ENCODE results near the gene CCDC33. TPM values are rescaled to one million over a fixed set of nuclear protein-coding genes. Genes with fewer than 3 reads are reported as not detected.

CCDC33 gene
- total RNA-seq, result 1.4 TPM
- 0.39 TPM for polyA plus RNA-seq
- long read RNA-seq, donor 1, result 0 reads
- long read RNA-seq, donor 2, result 0 reads
- long read RNA-seq, donor 3, result 0 reads
- long read RNA-seq, donor 4, result 0 reads
- long read RNA-seq, donor 5, partial matches to known transcripts, result 0 of 1 reads
- long read RNA-seq, donor 5, other reads (novel, unspliced or antisense), result 0 of 1 reads
- long read RNA-seq, donor 6, partial matches to known transcripts, result 0 of 1 reads
- long read RNA-seq, donor 6, other reads (novel, unspliced or antisense), result 0 of 1 reads
- long read RNA-seq, donor 7, result 0 reads
- long read RNA-seq, donor 8, result 0 reads
- long read RNA-seq, donor 9, result 0 reads
- long read RNA-seq, donor 10, partial matches to known transcripts, result 0 of 1 reads
- long read RNA-seq, donor 10, other reads (novel, unspliced or antisense), result 0 of 1 reads

DNA sequence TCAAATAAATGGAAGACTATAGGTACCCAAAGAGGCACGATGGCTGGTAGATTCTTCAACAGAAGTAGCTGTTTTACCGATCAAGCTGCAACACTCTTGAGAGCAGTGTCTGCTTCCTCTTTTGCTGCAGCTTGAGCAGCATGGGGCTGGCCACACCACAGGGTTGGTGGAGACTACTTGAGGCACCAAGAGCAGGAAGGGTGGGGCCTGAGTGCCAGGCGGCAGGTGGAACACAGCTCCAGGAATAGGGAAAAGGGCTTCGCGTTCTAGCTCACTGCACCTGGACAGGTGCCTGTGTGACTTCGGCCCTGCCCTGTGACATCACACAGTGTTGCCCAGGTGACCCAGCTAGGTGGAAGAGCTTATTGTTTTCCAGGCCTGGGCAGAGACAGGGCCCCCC is at the start of gene CCDC33:
Gene CCDC33 (plus strand): TSS at position 365 of the 400 bp plus-strand sequence. CDS start 394 bp downstream, outside the sequence.
- Histone ChIP-seq H3K9me3 (ENCODE audit: control insufficient read depth in 2 of 2, insufficient read depth in 1 of 2, low read length in 1 of 2) (no peaks in the 10 kb centered on the region), H3K27me3 (ENCODE audit: control insufficient read depth in 2 of 2, insufficient read depth in 1 of 2, low read length in 1 of 2) (no peaks in the 10 kb centered on the region), H3K36me3 (ENCODE audit: control insufficient read depth in 2 of 2, insufficient read depth in 2 of 2, low read length in 1 of 2) (no peaks in the 10 kb centered on the region), H3K4me3 (ENCODE audit: low read length in 2 of 2) (no peak within 1 kb of the TSS), H3K4me1 (ENCODE audit: control insufficient read depth in 2 of 2, insufficient read depth in 2 of 2, low read length in 2 of 2) (peaks cover 0 to 11% of the 10 kb centered on the region in 2 donors), H3K27ac (ENCODE audit: low read depth in 1 of 2, low read length in 1 of 2) (no peak within 1 kb of the TSS)
- peak in 1 of 9 donors; percentile 48 for DNase-seq (ENCODE audit: low read depth in 6 of 9, low spot score in 9 of 9)
- 23% methylated on average over 6 of the region's 6 CpGs for WGBS

DNA sequence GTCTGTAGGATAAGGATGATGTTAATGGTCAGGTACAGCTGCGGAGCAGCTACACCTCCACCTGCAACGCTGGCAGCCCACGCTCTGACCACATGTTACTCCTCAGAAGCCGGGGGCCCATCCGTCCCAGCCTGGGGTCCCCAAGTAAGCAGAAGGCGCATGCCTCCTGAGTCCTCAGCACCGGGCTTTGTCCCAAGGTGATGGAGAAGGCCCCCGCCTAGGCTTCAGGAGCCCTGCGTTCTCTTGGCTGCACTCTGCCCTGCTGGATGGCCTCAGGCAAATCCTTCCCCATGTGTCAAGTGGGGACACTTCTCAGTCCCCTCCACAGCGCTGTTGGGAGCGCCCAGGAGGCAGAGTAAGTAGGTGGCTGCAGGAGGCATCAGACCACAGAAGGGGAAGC is 47.9 kb upstream of the CCDC33 start:
- H3K4me1 ChIP-seq (ENCODE audit: control insufficient read depth in 2 of 2, insufficient read depth in 2 of 2, low read length in 2 of 2), result peaks cover 0 to 10% of the 10 kb centered on the region in 2 donors
- H3K9me3 ChIP-seq (ENCODE audit: control insufficient read depth in 2 of 2, insufficient read depth in 1 of 2, low read length in 1 of 2), result peaks cover 0 to 5% of the 10 kb centered on the region in 2 donors
- no peak for DNase-seq (ENCODE audit: low read depth in 6 of 9, low spot score in 9 of 9)
- WGBS, result 98% methylated on average over 11 of the region's 11 CpGs
- no peaks in the 10 kb centered on the region for H3K36me3 ChIP-seq (ENCODE audit: control insufficient read depth in 2 of 2, insufficient read depth in 2 of 2, low read length in 1 of 2)
- no peak overlapping the region for H3K27ac ChIP-seq (ENCODE audit: low read depth in 1 of 2, low read length in 1 of 2)
- H3K27me3 ChIP-seq (ENCODE audit: control insufficient read depth in 2 of 2, insufficient read depth in 1 of 2, low read length in 1 of 2), result no peaks in the 10 kb centered on the region
- H3K4me3 ChIP-seq (ENCODE audit: low read length in 2 of 2), result no peak overlapping the region

- DNase-seq (ENCODE audit: low read depth in 6 of 9, low spot score in 9 of 9), result no peak
- peaks cover 0 to 5% of the 10 kb centered on the region in 2 donors for H3K9me3 ChIP-seq (ENCODE audit: control insufficient read depth in 2 of 2, insufficient read depth in 1 of 2, low read length in 1 of 2)
- peaks cover 0 to 3% of the 10 kb centered on the region in 2 donors for H3K36me3 ChIP-seq (ENCODE audit: control insufficient read depth in 2 of 2, insufficient read depth in 2 of 2, low read length in 1 of 2)
- 90% methylated on average over 3 of the region's 3 CpGs for WGBS
- H3K4me1 ChIP-seq (ENCODE audit: control insufficient read depth in 2 of 2, insufficient read depth in 2 of 2, low read length in 2 of 2), result peaks cover 0 to 10% of the 10 kb centered on the region in 2 donors
- no peaks in the 10 kb centered on the region for H3K27me3 ChIP-seq (ENCODE audit: control insufficient read depth in 2 of 2, insufficient read depth in 1 of 2, low read length in 1 of 2)
- H3K27ac ChIP-seq (ENCODE audit: low read depth in 1 of 2, low read length in 1 of 2), result no peak overlapping the region
- no peak overlapping the region for H3K4me3 ChIP-seq (ENCODE audit: low read length in 2 of 2)
Measured at GRCh38 chr15:74191798-74192197, 44.3 kb upstream of the CCDC33 start.

- 76% methylated on average over 5 of the region's 5 CpGs for WGBS
- Histone ChIP-seq H3K36me3 (ENCODE audit: control insufficient read depth in 2 of 2, insufficient read depth in 2 of 2, low read length in 1 of 2) (peaks cover 0 to 3% of the 10 kb centered on the region in 2 donors), H3K27me3 (ENCODE audit: control insufficient read depth in 2 of 2, insufficient read depth in 1 of 2, low read length in 1 of 2) (no peaks in the 10 kb centered on the region), H3K4me1 (ENCODE audit: control insufficient read depth in 2 of 2, insufficient read depth in 2 of 2, low read length in 2 of 2) (peaks cover 0 to 10% of the 10 kb centered on the region in 2 donors), H3K9me3 (ENCODE audit: control insufficient read depth in 2 of 2, insufficient read depth in 1 of 2, low read length in 1 of 2) (peaks cover 0 to 5% of the 10 kb centered on the region in 2 donors), H3K27ac (ENCODE audit: low read depth in 1 of 2, low read length in 1 of 2) (no peak overlapping the region), H3K4me3 (ENCODE audit: low read length in 2 of 2) (no peak overlapping the region)
- DNase-seq (ENCODE audit: low read depth in 6 of 9, low spot score in 9 of 9), result peak in 1 of 9 donors; percentile 38
Measured at GRCh38 chr15:74192751-74193150, 43.4 kb upstream of the CCDC33 start.

GRCh38 chr15:74193299-74193718 is 42.8 kb upstream of the CCDC33 start:
- no peaks in the 10 kb centered on the region for H3K27me3 ChIP-seq (ENCODE audit: control insufficient read depth in 2 of 2, insufficient read depth in 1 of 2, low read length in 1 of 2)
- peaks cover 0 to 5% of the 10 kb centered on the region in 2 donors for H3K9me3 ChIP-seq (ENCODE audit: control insufficient read depth in 2 of 2, insufficient read depth in 1 of 2, low read length in 1 of 2)
- no peak overlapping the region for H3K27ac ChIP-seq (ENCODE audit: low read depth in 1 of 2, low read length in 1 of 2)
- H3K4me3 ChIP-seq (ENCODE audit: low read length in 2 of 2), result no peak overlapping the region
- H3K4me1 ChIP-seq (ENCODE audit: control insufficient read depth in 2 of 2, insufficient read depth in 2 of 2, low read length in 2 of 2), result peaks cover 0 to 10% of the 10 kb centered on the region in 2 donors
- no peak for DNase-seq (ENCODE audit: low read depth in 6 of 9, low spot score in 9 of 9)
- WGBS, result 95% methylated on average over 4 of the region's 4 CpGs
- H3K36me3 ChIP-seq (ENCODE audit: control insufficient read depth in 2 of 2, insufficient read depth in 2 of 2, low read length in 1 of 2), result peaks cover 0 to 3% of the 10 kb centered on the region in 2 donors

DNA sequence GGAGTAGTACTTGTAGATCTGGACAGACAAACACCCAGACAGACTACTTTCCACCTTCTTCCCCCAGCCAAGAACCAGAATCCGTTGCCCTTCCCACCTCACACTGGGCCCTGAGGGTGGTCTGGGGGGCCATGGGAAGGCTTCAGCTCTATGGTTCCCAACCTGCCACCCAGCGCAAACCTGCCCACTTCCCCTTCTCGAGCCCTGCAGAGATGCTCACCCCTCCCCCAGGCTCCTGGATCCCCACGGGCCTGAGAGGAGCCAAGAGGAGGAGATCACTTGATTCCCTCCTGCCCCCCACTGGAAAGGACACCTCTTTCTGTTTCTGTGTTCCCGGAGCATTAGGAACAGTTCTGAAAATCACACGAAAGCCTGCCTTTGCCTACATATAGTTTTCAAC is 42.2 kb upstream of the CCDC33 start:
- Histone ChIP-seq H3K27ac (ENCODE audit: low read depth in 1 of 2, low read length in 1 of 2) (no peak overlapping the region), H3K36me3 (ENCODE audit: control insufficient read depth in 2 of 2, insufficient read depth in 2 of 2, low read length in 1 of 2) (peaks cover 0 to 3% of the 10 kb centered on the region in 2 donors), H3K9me3 (ENCODE audit: control insufficient read depth in 2 of 2, insufficient read depth in 1 of 2, low read length in 1 of 2) (peaks cover 0 to 5% of the 10 kb centered on the region in 2 donors), H3K4me3 (ENCODE audit: low read length in 2 of 2) (no peak overlapping the region), H3K4me1 (ENCODE audit: control insufficient read depth in 2 of 2, insufficient read depth in 2 of 2, low read length in 2 of 2) (peaks cover 0 to 10% of the 10 kb centered on the region in 2 donors), H3K27me3 (ENCODE audit: control insufficient read depth in 2 of 2, insufficient read depth in 1 of 2, low read length in 1 of 2) (no peaks in the 10 kb centered on the region)
- 53% methylated on average over 6 of the region's 6 CpGs for WGBS
- no peak for DNase-seq (ENCODE audit: low read depth in 6 of 9, low spot score in 9 of 9)

GRCh38 chr15:74194572-74195559 is 41.3 kb upstream of the CCDC33 start:
- WGBS, result 96% methylated on average over 13 of the region's 13 CpGs
- Histone ChIP-seq H3K36me3 (ENCODE audit: control insufficient read depth in 2 of 2, insufficient read depth in 2 of 2, low read length in 1 of 2) (peaks cover 0 to 3% of the 10 kb centered on the region in 2 donors), H3K4me3 (ENCODE audit: low read length in 2 of 2) (no peak overlapping the region), H3K27me3 (ENCODE audit: control insufficient read depth in 2 of 2, insufficient read depth in 1 of 2, low read length in 1 of 2) (no peaks in the 10 kb centered on the region), H3K4me1 (ENCODE audit: control insufficient read depth in 2 of 2, insufficient read depth in 2 of 2, low read length in 2 of 2) (peaks cover 0 to 10% of the 10 kb centered on the region in 2 donors), H3K9me3 (ENCODE audit: control insufficient read depth in 2 of 2, insufficient read depth in 1 of 2, low read length in 1 of 2) (peaks cover 0 to 5% of the 10 kb centered on the region in 2 donors), H3K27ac (ENCODE audit: low read depth in 1 of 2, low read length in 1 of 2) (no peak overlapping the region)
- no peak for DNase-seq (ENCODE audit: low read depth in 6 of 9, low spot score in 9 of 9)

DNA sequence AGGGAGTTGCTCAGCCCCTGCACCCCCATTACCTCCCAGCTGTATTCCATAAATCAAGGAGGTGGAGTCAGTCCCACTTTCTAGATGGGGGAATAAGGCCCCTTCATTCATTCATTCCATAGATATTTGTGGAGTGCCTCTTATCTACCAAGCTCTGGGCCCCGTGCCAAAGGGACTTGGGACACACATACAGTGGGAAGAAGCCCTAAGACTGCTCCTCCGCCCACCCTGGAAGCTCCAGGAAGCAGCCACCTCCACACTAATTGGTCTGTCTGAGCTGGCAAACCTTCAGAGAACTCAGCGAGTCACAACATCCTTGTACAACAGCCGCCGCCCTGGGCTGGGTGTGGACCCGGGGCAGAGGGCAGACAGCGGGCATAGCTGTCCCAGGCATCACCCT is 40.0 kb upstream of the CCDC33 start:
- 91% methylated on average over 7 of the region's 7 CpGs for WGBS
- Histone ChIP-seq H3K27ac (ENCODE audit: low read depth in 1 of 2, low read length in 1 of 2) (no peak overlapping the region), H3K4me3 (ENCODE audit: low read length in 2 of 2) (no peak overlapping the region), H3K9me3 (ENCODE audit: control insufficient read depth in 2 of 2, insufficient read depth in 1 of 2, low read length in 1 of 2) (peaks cover 0 to 5% of the 10 kb centered on the region in 2 donors), H3K36me3 (ENCODE audit: control insufficient read depth in 2 of 2, insufficient read depth in 2 of 2, low read length in 1 of 2) (peaks cover 0 to 3% of the 10 kb centered on the region in 2 donors), H3K27me3 (ENCODE audit: control insufficient read depth in 2 of 2, insufficient read depth in 1 of 2, low read length in 1 of 2) (no peaks in the 10 kb centered on the region), H3K4me1 (ENCODE audit: control insufficient read depth in 2 of 2, insufficient read depth in 2 of 2, low read length in 2 of 2) (peaks cover 0 to 18% of the 10 kb centered on the region in 2 donors)
- DNase-seq (ENCODE audit: low read depth in 6 of 9, low spot score in 9 of 9), result no peak

Data from thymus (tissue), 14 donors.